Glutamatergic neuron (in vitro differentiated cells): ENCODE measurements around the gene RELT. TPM values are rescaled to one million over a fixed set of nuclear protein-coding genes. Genes with fewer than 3 reads are reported as not detected.
A peak's percentile ranks its signal among the peaks of the same experiment; 100 is the strongest.

Source experiments
- DNase-seq: peaks from one replicate; pipeline ENCODE4 v3.0.0; 2022
- H3K27ac Mint-ChIP-seq: one replicate; pipeline ENCODE4 v1.8.0; 2020; ENCODE audit warnings: mild to moderate bottlenecking, mixed read lengths, inconsistent platforms; ENCODE audit not compliant: unreplicated experiment
- H3K27me3 Mint-ChIP-seq: one replicate; pipeline ENCODE4 v1.8.0; 2020; ENCODE audit warnings: mild to moderate bottlenecking, moderate library complexity, mixed read lengths, inconsistent platforms; ENCODE audit not compliant: unreplicated experiment
- H3K36me3 Mint-ChIP-seq: one replicate; pipeline ENCODE4 v1.8.0; 2020; ENCODE audit warnings: mild to moderate bottlenecking, mixed read lengths, inconsistent platforms; ENCODE audit not compliant: unreplicated experiment
- H3K4me1 Mint-ChIP-seq: one replicate; pipeline ENCODE4 v1.8.0; 2020; ENCODE audit warnings: mild to moderate bottlenecking, low read depth, mixed read lengths, inconsistent platforms; ENCODE audit not compliant: unreplicated experiment
- H3K4me3 Mint-ChIP-seq: one replicate; pipeline ENCODE4 v1.8.0; 2020; ENCODE audit warnings: mild to moderate bottlenecking, mixed read lengths, inconsistent platforms; ENCODE audit not compliant: unreplicated experiment
- H3K9me3 Mint-ChIP-seq: one replicate; pipeline ENCODE4 v1.8.0; 2020; ENCODE audit warnings: mild to moderate bottlenecking, moderate library complexity, mixed read lengths, inconsistent platforms; ENCODE audit not compliant: unreplicated experiment
- CTCF ChIP-seq: fragments of 200-600 bp; sonication (generic); IDR thresholded peaks from one replicate; pipeline ENCODE4 v1.5.0; 2021; ENCODE audit not compliant: partially characterized antibody, unreplicated experiment
- total RNA-seq: library from RNA; stranded (reverse); fragmentation: NEBNext Ultra II Directional; extraction: Animal tissue kit (Norgen Biotek cat#: 25700); gene quantifications from one replicate; pipeline ENCODE4 v1.2.1, GENCODE V29; 2021; ENCODE audit not compliant: unreplicated experiment

Gene RELT
- total RNA-seq, 1 donor from 2014 or later, result 9.2 TPM

GRCh38 chr11:73404048-73404447 is 27.8 kb downstream of the RELT start:
- H3K9me3 Mint-ChIP-seq, result peaks cover 5% of the 10 kb centered on the region
- H3K36me3 Mint-ChIP-seq, result peaks cover 3% of the 10 kb centered on the region
- peaks cover 3% of the 10 kb centered on the region for H3K27me3 Mint-ChIP-seq
- DNase-seq, result peak; percentile 72
- no peaks in the 10 kb centered on the region for H3K4me1 Mint-ChIP-seq
- peak; percentile 39 for TF ChIP-seq CTCF
- H3K4me3 Mint-ChIP-seq, result peak overlapping the region; percentile 36
- no peak overlapping the region for H3K27ac Mint-ChIP-seq

GRCh38 chr11:73404506-73405145 is 28.4 kb downstream of the RELT start:
- no peaks in the 10 kb centered on the region for H3K4me1 Mint-ChIP-seq
- peaks cover 3% of the 10 kb centered on the region for H3K27me3 Mint-ChIP-seq
- no peak overlapping the region for H3K27ac Mint-ChIP-seq
- H3K9me3 Mint-ChIP-seq, result peaks cover 5% of the 10 kb centered on the region
- DNase-seq, result no peak
- H3K4me3 Mint-ChIP-seq, result no peak overlapping the region
- peaks cover 8% of the 10 kb centered on the region for H3K36me3 Mint-ChIP-seq
- TF ChIP-seq CTCF, result no peak

- Mint-ChIP-seq H3K27me3 (peaks cover 3% of the 10 kb centered on the region), H3K36me3 (peaks cover 8% of the 10 kb centered on the region), H3K9me3 (peaks cover 5% of the 10 kb centered on the region), H3K4me3 (no peak overlapping the region), H3K27ac (no peak overlapping the region), H3K4me1 (no peaks in the 10 kb centered on the region)
- TF ChIP-seq CTCF, result no peak
- no peak for DNase-seq
These were observed 28.9 kb downstream of the RELT start for GRCh38 chr11:73405146-73405510.

GRCh38 chr11:73406131-73406530 is 29.9 kb downstream of the RELT start:
- Mint-ChIP-seq H3K36me3 (peaks cover 8% of the 10 kb centered on the region), H3K9me3 (peaks cover 8% of the 10 kb centered on the region), H3K4me1 (no peaks in the 10 kb centered on the region), H3K4me3 (no peak overlapping the region), H3K27me3 (peaks cover 6% of the 10 kb centered on the region), H3K27ac (no peak overlapping the region)
- no peak for TF ChIP-seq CTCF
- DNase-seq, result no peak

GRCh38 chr11:73406619-73407018 is 30.4 kb downstream of the RELT start:
- H3K27ac Mint-ChIP-seq, result no peak overlapping the region
- peaks cover 7% of the 10 kb centered on the region for H3K27me3 Mint-ChIP-seq
- no peak for TF ChIP-seq CTCF
- no peak overlapping the region for H3K4me3 Mint-ChIP-seq
- peaks cover 8% of the 10 kb centered on the region for H3K36me3 Mint-ChIP-seq
- H3K4me1 Mint-ChIP-seq, result no peaks in the 10 kb centered on the region
- DNase-seq, result no peak
- H3K9me3 Mint-ChIP-seq, result peaks cover 8% of the 10 kb centered on the region
